HepG2 (cell line): ENCODE results near the gene RPS2. TPM values are rescaled to one million over a fixed set of nuclear protein-coding genes. Genes with fewer than 3 reads are reported as not detected.
A peak's percentile ranks its signal among the peaks of the same experiment; 100 is the strongest.

ENCODE experiments used
- BATF2 ChIP-seq: sonication (generic); formaldehyde crosslinking; IDR thresholded peaks from 2 replicates; pipeline ENCODE4 v1.8.0; 2022; ENCODE audit warnings: mild to moderate bottlenecking, missing genetic modification reagents, moderate library complexity
- CAMTA2 ChIP-seq: sonication (generic); formaldehyde crosslinking; IDR thresholded peaks from 2 replicates; pipeline ENCODE4 v1.4.0; 2020; ENCODE audit warnings: mild to moderate bottlenecking, missing genetic modification reagents, borderline replicate concordance
- CENPBD1 ChIP-seq: sonication (generic); formaldehyde crosslinking; IDR thresholded peaks from 2 replicates; pipeline ENCODE4 v1.8.0; 2022; ENCODE audit warnings: missing genetic modification reagents, low read depth, mild to moderate bottlenecking, borderline replicate concordance
- DBP ChIP-seq: sonication (generic); formaldehyde crosslinking; IDR thresholded peaks from 2 replicates; pipeline ENCODE4 v1.4.0; 2020; ENCODE audit warnings: missing genetic modification reagents; ENCODE audit errors: not compliant biosample characterization
- EED ChIP-seq: sonication (generic); formaldehyde crosslinking; IDR thresholded peaks from 2 replicates; pipeline ENCODE4 v1.5.0; 2020; ENCODE audit warnings: mild to moderate bottlenecking, missing genetic modification reagents
- HNRNPL ChIP-seq: fragments of 200-400 bp; formaldehyde crosslinking; IDR thresholded peaks from 2 replicates; pipeline ENCODE4 v1.6.1; 2017; ENCODE audit warnings: mild to moderate bottlenecking, low read depth, low read length
- MIER2 ChIP-seq: IDR thresholded peaks from 2 replicates; pipeline ENCODE4 v1.6.1; 2016; ENCODE audit warnings: missing biosample characterization, missing genetic modification reagents
- MTF1 ChIP-seq: sonication (generic); formaldehyde crosslinking; IDR thresholded peaks from 2 replicates; pipeline ENCODE4 v1.5.0; 2020; ENCODE audit warnings: missing genetic modification reagents
- MXD1 ChIP-seq: sonication (generic); formaldehyde crosslinking; IDR thresholded peaks from 2 replicates; pipeline ENCODE4 v1.4.0; 2020; ENCODE audit warnings: mild to moderate bottlenecking, missing genetic modification reagents
- SP4 ChIP-seq: sonication (generic); formaldehyde crosslinking; IDR thresholded peaks from 2 replicates; pipeline ENCODE4 v1.8.1; 2023; ENCODE audit warnings: mild to moderate bottlenecking, missing genetic modification reagents
- ZFY ChIP-seq: sonication (generic); formaldehyde crosslinking; IDR thresholded peaks from 2 replicates; pipeline ENCODE4 v1.4.0; 2020; ENCODE audit warnings: missing genetic modification reagents
- ZKSCAN5 ChIP-seq: sonication (generic); formaldehyde crosslinking; IDR thresholded peaks from 2 replicates; pipeline ENCODE4 v1.5.1; 2020; ENCODE audit warnings: mild to moderate bottlenecking, missing genetic modification reagents
- ZMYM2 ChIP-seq: sonication (generic); formaldehyde crosslinking; IDR thresholded peaks from 2 replicates; pipeline ENCODE4 v1.8.0; 2022; ENCODE audit warnings: mild to moderate bottlenecking, missing genetic modification reagents
- ZNF468 ChIP-seq: sonication (generic); formaldehyde crosslinking; IDR thresholded peaks from 2 replicates; pipeline ENCODE4 v1.8.0; 2022; ENCODE audit warnings: mild to moderate bottlenecking, moderate library complexity, missing genetic modification reagents
- ZNF574 ChIP-seq: sonication (generic); formaldehyde crosslinking; IDR thresholded peaks from 2 replicates; pipeline ENCODE4 v1.4.0; 2020; ENCODE audit warnings: missing genetic modification reagents
- ZNF670 ChIP-seq: sonication (generic); formaldehyde crosslinking; IDR thresholded peaks from 2 replicates; pipeline ENCODE4 v1.8.0; 2022; ENCODE audit warnings: mild to moderate bottlenecking, missing genetic modification reagents, borderline replicate concordance
- ZNF710 ChIP-seq: sonication (generic); formaldehyde crosslinking; IDR thresholded peaks from 2 replicates; pipeline ENCODE4 v1.5.0; 2020; ENCODE audit warnings: mild to moderate bottlenecking, missing genetic modification reagents, borderline replicate concordance
- ZNF83 ChIP-seq: sonication (generic); formaldehyde crosslinking; IDR thresholded peaks from 2 replicates; pipeline ENCODE4 v1.4.0; 2020; ENCODE audit warnings: missing genetic modification reagents, mild to moderate bottlenecking, borderline replicate concordance
- ZNF850 ChIP-seq: sonication (generic); formaldehyde crosslinking; conservative IDR thresholded peaks from 2 replicates; pipeline ENCODE4 v1.9.0; 2021; ENCODE audit warnings: mild to moderate bottlenecking, missing genetic modification reagents
- ZSCAN31 ChIP-seq: sonication (generic); formaldehyde crosslinking; IDR thresholded peaks from 2 replicates; pipeline ENCODE4 v1.5.0; 2020; ENCODE audit warnings: low read depth, mild to moderate bottlenecking, missing genetic modification reagents
- polyA plus RNA-seq, 8 experiments: library from polyadenylated mRNA; depleted of rRNA in 3 of 8; stranded (reverse) in 7 of 8; unstranded in 1 of 8; fragments of >200 nt; fragmentation: Illumina TruSeq in 4 of 8; extraction: Trizol in 4 of 8; gene quantifications; 2 replicates each; pipeline versions ENCODE4 v1.2.1 to v1.2.3, GENCODE V29; 2011 to 2016; ENCODE audit warnings: low read depth in 4 of 8, missing spikeins in 1 of 8, mixed read lengths in 1 of 8; ENCODE audit not compliant: insufficient read depth in 1 of 8
- total RNA-seq, 5 experiments: library from RNA; depleted of rRNA; stranded (reverse); fragments of >200 nt; fragmentation: Illumina TruSeq; extraction: Trizol; gene quantifications; 2 replicates each; pipeline ENCODE4 v1.2.3, GENCODE V29; 2016; ENCODE audit warnings: low read depth in 1 of 5

Gene RPS2
- total and polyA plus RNA-seq, 2 of the 13 experiments (the other 11 are each of a cell fraction or from before 2014, with no cell fraction given): 1,908 to 4,514 TPM

- TF ChIP-seq MTF1 (CRISPR knock-in tag) (0 out of 2 replicates have a peak, but pooled peaks have one; percentile 34), MIER2 (CRISPR knock-in tag) (no peak), BATF2 (CRISPR knock-in tag) (no peak; the same call in 1 of the 2 replicates), EED (CRISPR knock-in tag) (peak; percentile 35; the same call in 1 of the 2 replicates), CAMTA2 (CRISPR knock-in tag) (no peak), CENPBD1 (peak; percentile 79; the same call in 1 of the 2 replicates), ZNF574 (CRISPR knock-in tag) (peak; percentile 85), ZMYM2 (CRISPR knock-in tag) (no peak), ZNF710 (CRISPR knock-in tag) (peak; percentile 50; the same call in 1 of the 2 replicates), ZFY (CRISPR knock-in tag) (peak; percentile 77), ZNF468 (CRISPR knock-in tag) (0 out of 2 replicates have a peak, but pooled peaks have one; percentile 35), DBP (CRISPR knock-in tag) (no peak), ZKSCAN5 (CRISPR knock-in tag) (no peak), MXD1 (peak; percentile 60; the same call in 1 of the 2 replicates), ZSCAN31 (CRISPR knock-in tag) (peak; percentile 63; the same call in 1 of the 2 replicates), SP4 (CRISPR knock-in tag) (peak; percentile 77; the same call in 1 of the 2 replicates), ZNF83 (no peak), HNRNPL (0 out of 2 replicates have a peak, but pooled peaks have one; percentile 65), ZNF850 (CRISPR knock-in tag) (no peak; the same call in 1 of the 2 replicates), ZNF670 (CRISPR knock-in tag) (no peak)
Measured at GRCh38 chr16:1964506-1965395, at the start of gene RPS2 (continued).
